GM12878 (cell line): Measurements from ENCODE around the gene VIPR2. TPM values are rescaled to one million over a fixed set of nuclear protein-coding genes. Genes with fewer than 3 reads are reported as not detected.

Experiments used
- ATAC-seq: fragments of 200-7000 bp; cut with Tn5 transposase; 3 replicates; pipeline ENCODE4 v1.9.1; 2020; ENCODE audit warnings: mild to moderate bottlenecking, moderate library complexity
- BruUV-seq: library from RNA; stranded (reverse); fragments of 400-500 nt; replicated peaks from 2 replicates; lab custom pipeline; 2021; lab: Mats Ljungman, UMichigan
- CTCF ChIA-PET: fragments of 300-600 bp; sonication (Branson Sonifier 250); formaldehyde crosslinking; extraction: SDS; loops from one replicate; lab custom pipeline; 2021; ENCODE audit warnings: inconsistent platforms; lab: Yijun Ruan, JAX
- POLR2A ChIA-PET: fragments of 350-600 bp; formaldehyde crosslinking; extraction: SDS; loops from one replicate; lab custom pipeline; 2021; ENCODE audit warnings: inconsistent platforms; lab: Charles Lee
- RAD21 ChIA-PET: fragments of 300-600 bp; sonication (Branson Sonifier 250); formaldehyde crosslinking; loops from one replicate; lab custom pipeline; 2023; ENCODE audit warnings: antibody characterized with exemption; ENCODE audit not compliant: unreplicated experiment; lab: Charles Lee
- SMC1A ChIA-PET: fragments of 300-600 bp; sonication (Branson Sonifier 250); formaldehyde crosslinking; loops from one replicate; lab custom pipeline; 2023; ENCODE audit not compliant: unreplicated experiment, uncharacterized antibody; lab: Charles Lee
- DNase-seq: peaks from one replicate; pipeline ENCODE4 v3.0.0-alpha.2; 2011; ENCODE audit warnings: low read depth, low spot score
- FAIRE-seq: peaks from 3 replicates; lab custom pipeline; 2011; peaks lifted over from hg19 to GRCh38; lab: Jason Lieb, UNC
- H2AFZ ChIP-seq: 2 replicates; pipeline ENCODE4 v1.6.0; 2011; ENCODE audit warnings: low read depth, low read length, control low read depth; ENCODE audit not compliant: control insufficient read depth
- H3K27ac ChIP-seq: 2 replicates; pipeline ENCODE4 v1.5.1; 2011; ENCODE audit warnings: control low read depth; ENCODE audit not compliant: control insufficient read depth, insufficient read depth
- H3K27me3 ChIP-seq, 2 experiments: replicated peaks in 1 of 2; 2 replicates each; pipeline versions ENCODE4 v1.6.0 to v1.6.1; 2011; ENCODE audit warnings: low read length in 1 of 2; ENCODE audit not compliant: control insufficient read depth in 2 of 2, insufficient read depth in 2 of 2
- H3K36me3 ChIP-seq, 2 experiments: 2 replicates each; pipeline ENCODE4 v1.5.1; 2011; ENCODE audit warnings: low read length in 1 of 2; ENCODE audit not compliant: control insufficient read depth in 2 of 2, insufficient read depth in 2 of 2
- H3K4me1 ChIP-seq: 2 replicates; pipeline ENCODE4 v1.6.1; 2011; ENCODE audit warnings: mild to moderate bottlenecking, low read length, moderate library complexity, mixed read lengths; ENCODE audit not compliant: control insufficient read depth, insufficient read depth
- H3K4me2 ChIP-seq: 2 replicates; pipeline ENCODE4 v1.6.0; 2011; ENCODE audit warnings: control low read depth; ENCODE audit not compliant: control insufficient read depth, insufficient read depth
- H3K4me3 ChIP-seq: fragments of 200-600 bp; sonication (generic); 2 replicates; pipeline ENCODE4 v1.5.1; 2016
- H3K79me2 ChIP-seq: 2 replicates; pipeline ENCODE4 v1.6.0; 2011; ENCODE audit warnings: low read length; ENCODE audit not compliant: control insufficient read depth, insufficient read depth
- H3K9ac ChIP-seq: 2 replicates; pipeline ENCODE4 v1.8.0; 2011; ENCODE audit warnings: low read length, control low read depth, mixed read lengths; ENCODE audit not compliant: control insufficient read depth, insufficient read depth
- H3K9me3 ChIP-seq: replicated peaks from 3 replicates; pipeline ENCODE4 v1.5.1; 2011; ENCODE audit warnings: mild to moderate bottlenecking, low read length; ENCODE audit not compliant: control insufficient read depth, insufficient read depth
- H4K20me1 ChIP-seq: 2 replicates; pipeline ENCODE4 v1.6.0; 2011; ENCODE audit not compliant: control insufficient read depth, insufficient read depth
- BHLHE40 ChIP-seq, 2 experiments: fragments of 450-650 bp in 1 of 2; IDR thresholded peaks; 2 replicates each; pipeline ENCODE4 v1.6.1; 2011 to 2017; ENCODE audit warnings: low read depth in 2 of 2, borderline replicate concordance in 1 of 2, improper control_type of control experiment in 1 of 2, low read length in 1 of 2, mild to moderate bottlenecking in 1 of 2
- EGR1 ChIP-seq, 2 experiments: IDR thresholded peaks; 1 replicate in 1 of 2; 2 replicates in 1 of 2; pipeline ENCODE4 v1.6.1; 2011 to 2012; ENCODE audit warnings: low read depth in 2 of 2, low read length in 2 of 2, borderline replicate concordance in 1 of 2, mild to moderate bottlenecking in 1 of 2, moderate library complexity in 1 of 2
- GATAD2B ChIP-seq: fragments of 450-650 bp; conservative IDR thresholded peaks from 2 replicates; pipeline ENCODE4 v1.6.1; 2017; ENCODE audit warnings: low read depth, mild to moderate bottlenecking, moderate library complexity
- PAX5 ChIP-seq: IDR thresholded peaks from 2 replicates; pipeline ENCODE4 v1.6.1; 2011; ENCODE audit warnings: low read depth, low read length, borderline replicate concordance
- RAD51 ChIP-seq: fragments of 450-650 bp; IDR thresholded peaks from 2 replicates; pipeline ENCODE4 v1.6.1; 2016; ENCODE audit warnings: moderate library complexity, mild to moderate bottlenecking, inconsistent platforms
- RUNX3 ChIP-seq: IDR thresholded peaks from 2 replicates; pipeline ENCODE4 v1.6.1; 2012; ENCODE audit warnings: low read length, inconsistent platforms
- YY1 ChIP-seq: IDR thresholded peaks from 2 replicates; pipeline ENCODE4 v1.6.1; 2011; ENCODE audit warnings: low read depth, mild to moderate bottlenecking, low read length
- WGBS: methylation state at CpG from one replicate; pipeline ENCODE4 v1.1.6; 2016; ENCODE audit warnings: low lambda C conversion rate; ENCODE audit not compliant: insufficient replicate concordance, insufficient coverage; ENCODE audit errors: missing lambda C conversion rate; 5-methylcytosine and 5-hydroxymethylcytosine counted together
- in situ Hi-C: fragments of 300-500 bp; cut with MboI; formaldehyde crosslinking; loops from 9 replicates; pipeline ENCODE4 v1.14.3; 2018; ENCODE audit warnings: mixed read lengths
- intact Hi-C: fragments of 100-400 bp; cut with micrococcal nuclease; formaldehyde crosslinking; loops from one replicate; pipeline ENCODE4 v1.14.2; 2022; ENCODE audit not compliant: unreplicated experiment
- polyA plus RNA-seq, 11 experiments: library from polyadenylated mRNA; depleted of rRNA in 4 of 11; unstranded in 6 of 11; stranded (reverse) in 5 of 11; fragments of >200 nt; fragmentation: Nextera tagmentation in 4 of 11; fragmentation: Illumina TruSeq in 1 of 11; extraction: Ambion mirVana in 4 of 11; extraction: Trizol in 1 of 11; gene quantifications; 1 replicate in 1 of 11; 2 replicates in 10 of 11; pipeline versions ENCODE4 v1.2.1 to v1.2.3, GENCODE V29; 2011 to 2016; ENCODE audit warnings: inconsistent platforms in 2 of 11, missing spikeins in 2 of 11, low read depth in 1 of 11
- total RNA-seq, 4 experiments: library from RNA; depleted of rRNA in 3 of 4; stranded (reverse); fragments of >200 nt in 3 of 4; fragmentation: Illumina TruSeq in 1 of 4; extraction: Trizol in 1 of 4; gene quantifications; 2 replicates each; pipeline versions ENCODE4 v1.2.1 to v1.2.3, GENCODE V29; 2013 to 2021

VIPR2 gene
- total and polyA plus RNA-seq, 10 of the 15 experiments (the other 5 are each of a cell fraction or from before 2014, with no cell fraction given) = not detected

DNA sequence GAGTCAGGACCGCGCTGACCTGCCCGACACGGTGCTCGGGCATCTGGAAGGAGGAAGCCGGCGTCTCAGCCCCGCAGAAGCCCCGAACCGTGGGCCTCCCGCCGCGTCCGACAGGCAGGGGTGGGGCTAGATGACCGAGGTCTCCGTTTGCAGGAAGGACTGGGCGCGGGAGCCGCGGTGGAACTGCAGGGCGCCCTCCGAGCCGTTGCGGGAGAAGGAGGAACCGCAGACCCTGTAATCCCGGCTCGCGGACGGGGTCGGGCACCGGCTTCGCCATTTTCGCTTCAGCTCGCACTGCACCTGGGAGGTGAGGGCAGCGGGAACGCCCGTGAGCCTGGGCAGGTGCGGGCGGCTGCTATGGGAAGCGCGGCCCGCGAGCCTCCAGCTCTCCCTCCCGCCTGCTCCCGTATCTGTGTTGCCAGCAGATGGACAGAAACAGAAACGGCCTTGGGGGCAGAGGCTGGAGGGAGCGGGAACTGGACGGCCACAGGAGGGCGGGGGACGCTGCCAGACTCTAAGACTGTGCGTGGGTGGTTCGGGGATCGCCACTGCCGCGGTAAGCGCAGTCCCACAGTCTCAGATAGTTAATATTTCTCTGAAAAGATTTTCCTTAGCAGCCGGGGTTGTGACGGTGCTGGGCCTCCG lies 114.1 kb downstream of the VIPR2 start:
- FAIRE-seq = no peak
- BruUV-seq = no TSS peak
- ATAC-seq = no peak
- Histone ChIP-seq H3K9ac (no peak overlapping the region), H3K9me3 (no peaks in the 10 kb centered on the region), H2AFZ (no peak overlapping the region), H3K36me3 (no peaks in the 10 kb centered on the region), H3K4me2 (no peak overlapping the region), H3K4me1 (no peaks in the 10 kb centered on the region)
- in situ Hi-C loops = no loop called here
- ChIA-PET SMC1A (no interaction called here), CTCF (no interaction called here)
- TF ChIP-seq EGR1 (IDR thresholded peaks at IDR 0.05; ENCODE audit: borderline replicate concordance in 1 of 2, low read depth in 2 of 2, low read length in 2 of 2) (peak in 1 of 2 experiments; percentile 48; a peak in 1 of 3 replicates), RUNX3 (no peak), YY1 (no peak), PAX5 (no peak), BHLHE40 (IDR thresholded peaks at IDR 0.05; ENCODE audit: borderline replicate concordance in 1 of 2, low read depth in 2 of 2, low read length in 1 of 2) (no peak), RAD51 (no peak), GATAD2B (no peak)
- TF ChIP-seq, all 136 proteins: peak for 1
- Histone ChIP-seq H3K27me3 (no peaks in the 10 kb centered on the region; a peak in 1 of 4 replicates), H3K27ac (no peak overlapping the region), H3K79me2 (no peaks in the 10 kb centered on the region), H3K4me3 (no peak overlapping the region), H4K20me1 (no peaks in the 10 kb centered on the region)
- DNase-seq = no peak
- WGBS = 16% methylated on average over 55 of the region's 59 CpGs
- intact Hi-C loops = no loop called here
- ChIA-PET RAD21 (interaction anchor here (0.7 kb wide), 1 partner anchor 1569 kb away, joined by 3 read pairs; no protein-coding TSS in a partner anchor), POLR2A (no interaction called here)
